Kidney (tissue), 14 donors: ENCODE results near the gene U2AF1L4. TPM values are rescaled to one million over a fixed set of nuclear protein-coding genes. Genes with fewer than 3 reads are reported as not detected.

Experiments used
- DNase-seq, 5 donors: peaks; one replicate each; pipeline ENCODE4 v3.0.0-alpha.2; 2013 to 2020
- FAIRE-seq: peaks from 2 replicates; lab custom pipeline; 2012; peaks lifted over from hg19 to GRCh38; lab: Jason Lieb, UNC
- H3K27ac ChIP-seq, 2 donors: one replicate each; pipeline ENCODE4 v1.7.0; 2013; ENCODE audit warnings: low read depth in 2 of 2, low read length in 2 of 2, inconsistent platforms in 1 of 2
- H3K27me3 ChIP-seq: one replicate; pipeline ENCODE4 v1.7.1; 2013; ENCODE audit warnings: low read length, inconsistent platforms; ENCODE audit not compliant: control insufficient read depth, insufficient read depth
- H3K36me3 ChIP-seq, 3 donors: one replicate each; pipeline versions ENCODE4 v1.7.0 to v1.7.1; 2013; ENCODE audit warnings: low read length in 3 of 3, control low read depth in 1 of 3, inconsistent platforms in 1 of 3; ENCODE audit not compliant: insufficient read depth in 3 of 3, control insufficient read depth in 2 of 3
- H3K4me1 ChIP-seq, 3 donors: one replicate each; pipeline versions ENCODE4 v1.7.0 to v1.7.1; 2013; ENCODE audit warnings: low read length in 3 of 3, inconsistent platforms in 1 of 3, low read depth in 1 of 3; ENCODE audit not compliant: control insufficient read depth in 2 of 3, insufficient read depth in 2 of 3
- H3K4me3 ChIP-seq, 3 donors: one replicate each; pipeline versions ENCODE4 v1.7.0 to v1.8.1; 2013; ENCODE audit warnings: low read length in 3 of 3, control low read depth in 1 of 3, inconsistent platforms in 1 of 3
- H3K9ac ChIP-seq, 3 donors: one replicate each; pipeline versions ENCODE4 v1.7.0 to v1.7.1; 2013; ENCODE audit warnings: low read length in 3 of 3, control low read depth in 1 of 3, inconsistent platforms in 1 of 3
- H3K9me3 ChIP-seq, 3 donors: one replicate each; pipeline versions ENCODE4 v1.7.0 to v1.7.1; 2013; ENCODE audit warnings: low read length in 3 of 3, control low read depth in 1 of 3, inconsistent platforms in 1 of 3; ENCODE audit not compliant: control insufficient read depth in 2 of 3, insufficient read depth in 1 of 3
- intact Hi-C: fragments of 100-400 bp; cut with DNase I; formaldehyde crosslinking; loops from one replicate; pipeline ENCODE4 v1.11.1; 2022
- polyA plus RNA-seq: library from polyadenylated mRNA; stranded (reverse); fragments of 350-450 nt; fragmentation: Illumina TruSeq; extraction: RNeasy Lipid Tissue Mini Kit (QIAGEN cat#74804); gene quantifications from one replicate; pipeline ENCODE4 v1.2.3, GENCODE V29; 2014; ENCODE audit warnings: low read depth, low replicate concordance; ENCODE audit not compliant: insufficient read depth
- total RNA-seq: library from RNA; stranded (reverse); fragmentation: NEBNext Ultra II Directional; extraction: Animal tissue kit (Norgen Biotek cat#: 25700); gene quantifications from one replicate; pipeline ENCODE4 v1.2.1, GENCODE V29; 2021
- TF ChIP-seq, protein P1 (sequence below): IDR thresholded peaks from 3 replicates; pipeline ENCODE4 v1.5.1; 2012; ENCODE audit warnings: mild to moderate bottlenecking, moderate library complexity, borderline replicate concordance; ENCODE audit not compliant: insufficient read depth; ENCODE audit errors: extremely low read depth
- donor health status: control.
- donor health status: control.
- donor health status: control.
- donor health status: control.
- donor health status: control.
- donor health status: DM: yes; HTN: yes; CAD: no.
- donor health status: Normal renal cell carcinoma (clear cell type).

Gene U2AF1L4
- total and polyA plus RNA-seq, 2 donors from 2014 or later = 27.4 to 47.7 TPM

DNA sequence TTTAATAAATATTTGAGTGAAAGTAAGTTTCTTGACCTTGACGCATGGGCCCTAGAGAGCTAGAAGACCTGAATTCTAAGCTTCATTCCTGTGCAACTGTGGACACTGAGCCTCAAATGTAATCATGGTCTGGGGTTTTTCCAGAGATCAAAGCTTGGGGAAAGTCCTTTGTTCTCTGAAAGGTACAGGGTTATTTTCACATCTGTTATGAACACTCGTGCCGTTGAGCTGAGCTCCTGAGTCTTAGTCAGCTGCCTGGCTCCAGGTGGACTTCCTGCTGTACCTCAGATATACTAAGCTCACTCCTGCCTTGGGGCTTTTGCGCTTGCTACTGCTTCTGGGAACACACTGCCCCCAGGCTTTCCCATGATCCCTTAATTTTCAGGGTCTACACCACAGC is 48.4 kb downstream of the U2AF1L4 start:
- Histone ChIP-seq H3K36me3 (no peaks in the 10 kb centered on the region), H3K4me3 (no peak overlapping the region), H3K9me3 (no peaks in the 10 kb centered on the region), H3K9ac (no peak overlapping the region), H3K27me3 (no peaks in the 10 kb centered on the region), H3K4me1 (peaks cover 0 to under 1% (median 0%) of the 10 kb centered on the region in 3 donors), H3K27ac (no peak overlapping the region)
- FAIRE-seq (no peak), DNase-seq (no peak)
- TF ChIP-seq, protein P1, sequence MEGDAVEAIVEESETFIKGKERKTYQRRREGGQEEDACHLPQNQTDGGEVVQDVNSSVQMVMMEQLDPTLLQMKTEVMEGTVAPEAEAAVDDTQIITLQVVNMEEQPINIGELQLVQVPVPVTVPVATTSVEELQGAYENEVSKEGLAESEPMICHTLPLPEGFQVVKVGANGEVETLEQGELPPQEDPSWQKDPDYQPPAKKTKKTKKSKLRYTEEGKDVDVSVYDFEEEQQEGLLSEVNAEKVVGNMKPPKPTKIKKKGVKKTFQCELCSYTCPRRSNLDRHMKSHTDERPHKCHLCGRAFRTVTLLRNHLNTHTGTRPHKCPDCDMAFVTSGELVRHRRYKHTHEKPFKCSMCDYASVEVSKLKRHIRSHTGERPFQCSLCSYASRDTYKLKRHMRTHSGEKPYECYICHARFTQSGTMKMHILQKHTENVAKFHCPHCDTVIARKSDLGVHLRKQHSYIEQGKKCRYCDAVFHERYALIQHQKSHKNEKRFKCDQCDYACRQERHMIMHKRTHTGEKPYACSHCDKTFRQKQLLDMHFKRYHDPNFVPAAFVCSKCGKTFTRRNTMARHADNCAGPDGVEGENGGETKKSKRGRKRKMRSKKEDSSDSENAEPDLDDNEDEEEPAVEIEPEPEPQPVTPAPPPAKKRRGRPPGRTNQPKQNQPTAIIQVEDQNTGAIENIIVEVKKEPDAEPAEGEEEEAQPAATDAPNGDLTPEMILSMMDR = no peak
- intact Hi-C loops = no loop called here

DNA sequence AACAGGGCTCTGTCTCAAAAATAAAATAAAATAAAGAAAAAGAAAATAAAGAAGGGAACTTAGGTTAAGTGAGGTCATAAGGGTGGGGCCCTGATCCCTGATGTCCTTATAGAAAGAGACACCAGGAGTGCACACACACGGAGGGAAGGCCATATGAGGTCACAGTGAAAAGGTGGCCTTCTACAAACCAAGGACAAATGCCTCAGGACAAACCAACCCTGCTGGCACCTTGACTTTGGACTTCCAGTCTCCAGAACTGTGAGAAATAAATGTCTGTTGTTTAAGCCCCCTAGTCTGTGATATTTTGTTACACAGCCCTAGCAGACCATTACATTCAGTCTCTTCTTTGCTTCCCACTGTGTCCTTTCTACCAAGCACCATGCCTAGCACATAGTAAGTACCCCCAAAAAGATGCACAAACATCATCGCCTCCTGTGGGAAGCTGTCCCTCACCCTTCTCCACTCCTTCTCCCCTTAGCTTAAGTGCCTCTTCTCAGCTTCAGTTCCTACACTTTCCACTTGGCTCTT is 49.3 kb downstream of the U2AF1L4 start:
- intact Hi-C loops = no loop called here
- H3K9ac ChIP-seq = no peak overlapping the region
- no peak overlapping the region for H3K4me3 ChIP-seq
- no peaks in the 10 kb centered on the region for H3K4me1 ChIP-seq
- H3K36me3 ChIP-seq = no peaks in the 10 kb centered on the region
- no peak for FAIRE-seq
- H3K27me3 ChIP-seq = no peaks in the 10 kb centered on the region
- H3K9me3 ChIP-seq = no peaks in the 10 kb centered on the region
- no peak overlapping the region for H3K27ac ChIP-seq
- no peak for DNase-seq
- TF ChIP-seq, protein P1 = no peak

DNA sequence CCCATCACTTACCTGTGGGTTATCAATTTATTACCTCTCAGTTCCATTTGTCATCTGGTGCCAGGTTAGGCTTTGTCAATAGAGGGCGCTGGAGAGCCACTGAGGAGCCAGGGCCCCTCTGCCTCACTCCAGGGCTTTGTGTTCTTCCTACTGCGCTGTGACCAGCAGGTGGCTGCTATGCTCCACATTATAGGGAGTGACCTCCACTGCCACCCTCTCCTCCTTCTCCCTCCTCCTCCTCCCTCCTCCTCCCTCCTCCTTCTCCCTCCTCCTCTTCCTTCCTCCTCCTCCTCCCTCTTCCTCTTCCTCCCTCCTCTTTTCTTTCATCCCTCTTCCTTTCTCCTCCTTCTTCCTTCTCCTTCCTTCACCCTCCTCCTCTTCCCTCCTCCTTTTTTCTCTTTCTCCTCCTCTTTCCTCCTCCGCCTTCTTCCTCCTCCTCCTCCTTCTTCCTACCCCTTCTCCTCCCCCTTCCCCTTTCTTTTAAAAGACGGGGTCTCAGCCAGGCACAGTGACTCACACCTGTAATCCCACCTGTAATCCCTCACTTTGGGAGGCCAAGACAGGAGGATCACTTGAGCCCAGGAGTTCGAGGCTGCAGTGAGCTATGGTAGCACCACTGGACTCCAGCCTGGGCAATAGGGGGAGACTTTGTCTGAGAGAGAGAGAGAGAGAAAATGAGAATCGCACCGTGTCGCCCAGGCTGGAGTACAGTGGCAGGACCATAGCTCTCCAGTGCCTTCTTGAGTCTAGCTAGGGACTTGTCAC is 51.2 kb downstream of the U2AF1L4 start:
- H3K9me3 ChIP-seq = no peaks in the 10 kb centered on the region
- intact Hi-C loops = no loop called here
- no peaks in the 10 kb centered on the region for H3K36me3 ChIP-seq
- H3K4me3 ChIP-seq = no peak overlapping the region
- FAIRE-seq (no peak), DNase-seq (peak; percentile 89 to 94 (median 90))
- TF ChIP-seq, protein P1 = peak; percentile 99
- no peaks in the 10 kb centered on the region for H3K4me1 ChIP-seq
- H3K9ac ChIP-seq = no peak overlapping the region
- H3K27me3 ChIP-seq = no peaks in the 10 kb centered on the region
- no peak overlapping the region for H3K27ac ChIP-seq
